HL-60/S4 (cell line): ENCODE results near the gene DAAM1.

Experiments used
- in situ Hi-C: fragments of 300-500 bp; cut with MboI; formaldehyde crosslinking; loops from 2 replicates; pipeline ENCODE4 v1.14.3; 2022; ENCODE audit warnings: low sequenced_read_pairs

The DAAM1 gene

GRCh38 chr14:59358102-59358501 is 169.6 kb downstream of the DAAM1 start:
- in situ Hi-C loops = no loop called here

DNA sequence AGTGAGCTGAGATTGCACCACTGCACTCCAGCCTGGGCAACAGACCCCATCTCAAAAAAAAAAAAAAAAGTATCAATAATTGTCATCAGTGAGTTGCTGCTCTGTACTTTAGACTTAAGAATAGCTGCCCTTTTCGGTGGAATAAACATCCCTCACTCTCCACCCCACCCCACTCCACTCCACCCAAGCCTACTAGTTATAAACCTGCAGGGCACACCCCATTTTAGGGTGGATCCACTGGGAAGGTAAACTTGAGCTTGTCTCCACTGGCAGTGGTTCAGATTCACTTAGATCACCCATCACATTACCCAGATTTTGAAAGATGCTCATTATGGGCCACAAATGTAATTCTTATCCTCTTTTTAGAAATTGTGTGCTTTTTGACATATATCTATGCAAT is 170.3 kb downstream of the DAAM1 start:
- in situ Hi-C loops = no loop called here

- in situ Hi-C loops = no loop called here
Observed at GRCh38 chr14:59359431-59360124, 171.1 kb downstream of the DAAM1 start.

GRCh38 chr14:59360233-59360632 is 171.8 kb downstream of the DAAM1 start:
- in situ Hi-C loops = no loop called here

- in situ Hi-C loops = no loop called here
Observed at GRCh38 chr14:59360923-59361794, 172.7 kb downstream of the DAAM1 start.

DNA sequence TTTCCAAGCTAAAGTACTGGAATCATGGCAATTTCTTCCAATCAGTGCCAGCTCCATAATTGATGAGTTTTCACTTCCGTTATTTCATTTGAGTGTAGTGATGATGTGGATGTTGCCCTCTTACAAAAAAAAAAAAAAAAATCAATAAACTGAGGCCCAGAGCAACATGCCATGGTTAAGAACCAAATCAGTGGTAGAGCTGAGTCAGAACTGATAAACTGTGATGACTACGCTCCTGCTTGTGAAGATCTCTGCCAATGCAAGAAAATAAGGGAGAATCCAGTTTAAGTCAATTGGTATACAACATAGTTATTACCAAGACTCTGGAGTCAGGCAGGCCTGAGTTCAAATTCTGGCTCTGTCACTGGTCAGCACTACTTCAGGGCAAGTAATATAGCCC is 174.0 kb downstream of the DAAM1 start:
- in situ Hi-C loops = no loop called here

DNA sequence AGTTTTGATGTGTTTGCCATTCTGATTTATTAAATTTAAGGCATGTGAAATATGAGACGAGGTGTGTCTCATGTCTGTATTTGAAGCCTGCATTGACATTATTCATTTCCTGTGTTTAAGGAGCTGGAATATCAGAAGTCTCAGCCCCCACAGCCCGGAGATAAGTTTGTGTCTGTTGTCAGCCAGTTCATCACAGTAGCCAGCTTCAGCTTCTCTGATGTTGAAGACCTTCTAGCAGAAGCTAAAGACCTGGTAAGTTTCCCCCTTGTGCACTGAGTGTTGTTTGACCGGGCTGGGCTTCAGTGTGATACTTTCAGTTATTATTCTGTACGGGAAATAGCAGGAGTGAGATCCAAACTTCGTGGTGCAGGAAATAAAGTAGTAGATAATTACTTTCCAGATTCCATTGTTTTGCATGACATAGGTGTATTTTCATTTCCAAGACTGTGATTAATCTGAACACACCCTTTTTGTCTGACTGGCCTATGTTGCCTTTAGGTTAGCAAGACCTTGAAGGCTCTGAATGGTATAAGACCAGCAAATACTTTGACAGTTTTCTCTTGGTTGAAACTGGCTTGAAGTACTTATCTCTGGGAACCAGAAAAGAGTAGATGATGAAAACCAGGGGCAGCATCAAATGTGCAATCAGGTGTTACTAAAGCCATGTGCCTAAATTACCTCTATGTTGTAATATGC is 175.2 kb downstream of the DAAM1 start:
- in situ Hi-C loops = no loop called here

GRCh38 chr14:59370158-59370742 is 181.8 kb downstream of the DAAM1 start:
- in situ Hi-C loops = no loop called here

- in situ Hi-C loops = no loop called here
Observed at GRCh38 chr14:59371771-59372170, 183.3 kb downstream of the DAAM1 start.

DNA sequence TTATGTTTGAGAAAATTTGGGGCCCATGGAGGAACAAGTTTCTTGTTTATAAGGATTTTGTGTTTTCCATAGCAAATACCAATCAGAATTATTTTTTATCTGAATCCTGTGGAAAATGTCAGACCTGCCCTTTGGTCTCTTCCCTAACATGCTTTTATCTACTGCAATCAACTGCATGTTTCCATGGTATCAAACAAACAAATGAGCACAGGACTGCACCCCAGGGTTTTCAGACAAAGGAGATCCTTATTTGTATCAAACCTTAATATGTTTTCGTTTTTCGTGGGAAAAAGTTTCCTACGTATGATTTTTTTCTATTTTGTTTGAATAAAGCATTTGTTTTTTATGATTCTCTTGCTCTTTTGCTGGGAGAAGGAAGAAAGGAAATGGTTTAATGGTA is 185.6 kb downstream of the DAAM1 start:
- in situ Hi-C loops = no loop called here

DNA sequence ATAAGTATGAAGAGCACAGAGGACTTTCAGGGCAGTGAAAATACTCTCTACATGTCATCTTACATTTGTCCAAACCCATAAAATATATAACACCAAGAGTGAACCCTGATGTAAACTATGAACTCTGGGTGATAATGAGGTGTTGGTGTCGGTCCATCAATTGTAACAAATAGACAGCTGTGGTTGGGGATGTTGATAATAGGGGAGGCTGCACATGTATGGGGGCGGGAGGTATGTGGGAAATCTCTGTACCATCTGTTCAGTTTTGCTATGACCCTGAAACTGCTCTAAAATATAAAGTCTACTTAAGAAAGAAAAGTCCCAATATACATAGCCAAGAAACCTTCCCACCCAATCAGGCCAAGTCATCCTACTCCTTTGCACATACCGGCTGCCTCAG is 188.2 kb downstream of the DAAM1 start:
- in situ Hi-C loops = no loop called here

GRCh38 chr14:59377491-59377890 is 189.0 kb downstream of the DAAM1 start:
- in situ Hi-C loops = no loop called here

DNA sequence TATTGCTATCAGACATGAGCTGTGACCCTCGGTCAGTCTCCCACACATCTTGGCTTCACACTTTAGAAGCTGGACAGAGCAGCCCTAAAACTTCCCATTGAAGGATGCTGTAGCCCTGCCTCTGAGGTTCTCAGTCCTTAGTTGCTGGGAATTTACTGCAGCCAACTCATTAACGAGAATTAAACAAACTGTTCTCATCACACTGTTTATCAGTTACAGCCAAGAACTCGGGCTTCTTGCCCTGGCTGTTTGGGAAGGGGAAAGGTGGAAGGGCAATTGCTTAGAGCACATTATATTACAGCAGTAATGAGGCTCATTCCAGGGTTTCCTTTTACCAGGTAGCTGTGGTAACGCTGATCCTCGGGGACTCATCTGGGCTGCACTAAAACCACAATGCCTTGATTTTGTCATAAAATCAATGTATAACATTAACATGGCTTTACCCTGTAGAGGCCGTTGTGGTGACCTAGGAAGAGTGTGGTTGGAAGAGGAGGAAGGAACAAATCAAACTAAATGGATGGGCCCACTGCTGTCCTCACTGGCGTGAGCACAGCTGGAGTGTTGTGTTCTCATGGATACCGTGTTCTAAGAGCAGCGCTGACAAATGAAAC is 189.6 kb downstream of the DAAM1 start:
- in situ Hi-C loops = no loop called here

DNA sequence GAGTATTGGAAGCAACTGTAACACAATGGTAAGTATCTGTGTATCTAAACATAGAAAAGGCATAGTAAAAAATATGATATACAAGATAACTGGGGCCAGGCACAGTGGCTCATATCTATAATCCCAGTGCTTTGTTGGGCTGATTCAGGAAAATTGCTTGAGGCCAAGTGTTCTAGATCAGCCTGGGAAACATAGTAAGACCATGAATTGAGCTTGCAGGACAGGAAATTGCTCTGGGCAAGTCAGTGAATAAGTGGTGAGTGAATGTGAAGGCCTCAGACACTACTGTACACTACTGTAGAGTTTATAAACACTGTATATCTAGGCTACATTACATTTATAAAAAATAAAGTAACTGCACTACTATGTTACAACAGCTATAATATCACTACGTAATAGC is 201.5 kb downstream of the DAAM1 start:
- in situ Hi-C loops = no loop called here

GRCh38 chr14:59391388-59391787 is 202.9 kb downstream of the DAAM1 start:
- in situ Hi-C loops = no loop called here

DNA sequence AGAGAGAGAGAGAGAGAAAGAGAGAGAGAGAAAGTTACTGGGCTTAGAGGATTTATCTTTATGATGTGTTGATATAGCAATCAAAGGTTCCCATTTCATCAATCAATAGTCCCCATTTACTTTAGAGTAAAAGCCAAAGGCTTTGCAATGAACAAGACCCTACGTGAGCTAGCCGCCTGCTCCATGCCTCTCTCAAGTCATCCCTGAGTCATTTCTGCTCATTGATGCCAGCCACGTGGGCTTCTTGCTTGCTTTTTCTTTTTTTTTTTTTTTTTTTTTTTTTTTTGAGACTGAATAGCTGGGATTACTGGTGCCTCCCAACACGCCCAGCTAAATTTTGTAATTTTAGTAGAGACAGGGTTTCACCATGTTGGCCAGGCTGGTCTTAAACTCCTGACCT is 205.8 kb downstream of the DAAM1 start:
- in situ Hi-C loops = no loop called here

DNA sequence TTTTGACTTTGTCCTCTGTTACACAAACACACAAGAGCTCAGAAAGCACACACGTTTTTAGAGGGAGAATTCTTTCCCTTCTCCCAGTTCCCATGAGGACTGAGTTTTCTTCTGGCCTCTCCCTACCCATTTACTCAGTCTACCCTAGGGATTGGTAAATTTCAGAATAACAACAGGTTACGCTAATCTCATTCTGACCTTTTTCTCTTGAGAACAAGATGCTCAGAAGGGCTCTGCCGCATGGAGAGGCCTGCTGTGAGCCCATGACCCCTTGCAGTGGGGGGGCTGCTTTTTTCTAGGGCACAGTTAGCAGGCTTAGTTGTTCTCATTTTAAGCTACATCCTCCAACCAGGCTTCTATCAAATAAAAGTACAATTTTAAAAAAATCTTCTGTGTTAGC is 207.2 kb downstream of the DAAM1 start:
- in situ Hi-C loops = no loop called here

DNA sequence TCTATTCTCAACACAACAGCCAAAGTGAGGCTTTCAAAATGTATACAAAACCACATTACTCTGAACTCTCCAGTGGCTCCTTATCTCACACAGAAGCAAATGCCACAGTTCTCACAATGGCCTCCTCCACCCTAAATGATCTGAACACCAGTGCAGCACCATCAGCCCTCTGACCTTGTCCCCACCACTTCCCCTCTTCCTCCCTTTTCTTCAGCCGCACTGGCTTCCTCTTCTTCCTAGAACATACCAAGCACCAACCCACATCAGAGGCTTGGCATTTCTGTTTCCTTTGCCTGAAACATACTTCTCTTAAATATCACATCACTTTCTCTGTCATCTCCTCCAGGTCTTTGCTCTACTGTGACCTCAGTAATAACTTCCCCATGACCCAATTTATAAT is 210.4 kb downstream of the DAAM1 start:
- in situ Hi-C loops = no loop called here

- in situ Hi-C loops = no loop called here
Observed at GRCh38 chr14:59406454-59407245, 218.2 kb downstream of the DAAM1 start.
